SK-N-MC (cell line): ENCODE measurements around the gene ABCB8.

Experiments
- EZH2 ChIP-seq: fragments of 200-600 bp; sonication (generic); IDR thresholded peaks from one replicate; pipeline ENCODE4 v1.6.1; 2017; ENCODE audit warnings: antibody characterized with exemption
- POLR2AphosphoS5 ChIP-seq: IDR thresholded peaks from 2 replicates; pipeline ENCODE4 v1.6.1; 2012; ENCODE audit warnings: mild to moderate bottlenecking, low read depth, low read length, borderline replicate concordance

GRCh38 chr7:151011097-151011409, 17.2 kb upstream of the ABCB8 start:
- no peak for TF ChIP-seq POLR2AphosphoS5
- TF ChIP-seq EZH2, result no peak
